HepG2 (cell line): ENCODE measurements around the gene HSD11B2. TPM values are rescaled to one million over a fixed set of nuclear protein-coding genes. Genes with fewer than 3 reads are reported as not detected.

Experiments
- ATAC-seq: fragments of 200-7000 bp; cut with Tn5 transposase; 3 replicates; pipeline ENCODE4 v1.9.1; 2020; ENCODE audit warnings: mild to moderate bottlenecking, moderate library complexity
- BruUV-seq: library from RNA; stranded (reverse); fragments of 400-500 nt; replicated peaks from 2 replicates; lab custom pipeline; 2021; lab: Mats Ljungman, UMichigan
- CTCF ChIA-PET: fragments of 300-600 bp; formaldehyde crosslinking; extraction: SDS; loops from one replicate; lab custom pipeline; 2021; ENCODE audit warnings: low total read pairs, inconsistent platforms, low intra/inter-chr PET ratio; lab: Yijun Ruan, JAX
- POLR2A ChIA-PET: fragments of 350-600 bp; sonication (Branson Sonifier 250); formaldehyde crosslinking; loops from one replicate; lab custom pipeline; 2020; ENCODE audit warnings: antibody characterized with exemption, inconsistent platforms; lab: Yijun Ruan, JAX
- DNase-seq: peaks from one replicate; pipeline ENCODE4 v3.0.0-alpha.2; 2015; ENCODE audit warnings: low spot score
- FAIRE-seq: peaks from 3 replicates; lab custom pipeline; 2011; peaks lifted over from hg19 to GRCh38; lab: Jason Lieb, UNC
- H2AFZ ChIP-seq: one replicate; pipeline ENCODE4 v1.6.1; 2011; ENCODE audit warnings: low read length, inconsistent platforms
- H3K27ac ChIP-seq: fragments of 300-600 bp; 3 replicates; pipeline ENCODE4 v1.8.0; 2011; ENCODE audit warnings: mixed run types, mild to moderate bottlenecking, mixed read lengths, low read length, inconsistent platforms; ENCODE audit not compliant: insufficient read depth; ENCODE audit errors: extremely low read length
- H3K27me3 ChIP-seq, 2 experiments: fragments of 200-600 bp in 1 of 2; 2 replicates in 1 of 2; 3 replicates in 1 of 2; pipeline versions ENCODE4 v1.6.0 to v1.8.0; 2011; ENCODE audit warnings: low read length in 2 of 2, mild to moderate bottlenecking in 2 of 2, moderate library complexity in 2 of 2, inconsistent platforms in 1 of 2; ENCODE audit not compliant: insufficient read depth in 2 of 2, control insufficient read depth in 1 of 2
- H3K36me3 ChIP-seq, 2 experiments: fragments of 200-600 bp in 1 of 2; replicated peaks in 1 of 2; 2 replicates in 1 of 2; 3 replicates in 1 of 2; pipeline versions ENCODE4 v1.5.1 to v1.8.0; 2011; ENCODE audit warnings: low read length in 2 of 2, inconsistent platforms in 1 of 2; ENCODE audit not compliant: insufficient read depth in 2 of 2, control insufficient read depth in 1 of 2
- H3K4me1 ChIP-seq: 2 replicates; pipeline ENCODE4 v1.5.1; 2012; ENCODE audit warnings: low read length, inconsistent platforms; ENCODE audit not compliant: insufficient read depth
- H3K4me2 ChIP-seq: 2 replicates; pipeline ENCODE4 v1.6.0; 2011; ENCODE audit warnings: low read depth, low read length, inconsistent platforms
- H3K4me3 ChIP-seq, 3 experiments: fragments of 200-600 bp in 1 of 3; sonication (generic), shearing (Covaris generic) in 1 of 3; replicated peaks in 1 of 3; 2 replicates each; pipeline ENCODE4 v1.5.1; 2011 to 2016; ENCODE audit warnings: low read length in 3 of 3, inconsistent platforms in 2 of 3, low read depth in 2 of 3, mild to moderate bottlenecking in 2 of 3, control low read depth in 1 of 3, mixed read lengths in 1 of 3; ENCODE audit not compliant: insufficient read depth in 1 of 3
- H3K79me2 ChIP-seq: one replicate; pipeline ENCODE4 v1.6.1; 2011; ENCODE audit warnings: low read length, inconsistent platforms; ENCODE audit not compliant: insufficient read depth
- H3K9ac ChIP-seq: 2 replicates; pipeline ENCODE4 v1.6.0; 2011; ENCODE audit warnings: mild to moderate bottlenecking, low read depth, low read length, inconsistent platforms; ENCODE audit not compliant: insufficient read depth
- H3K9me3 ChIP-seq: 2 replicates; pipeline ENCODE4 v1.5.1; 2012; ENCODE audit warnings: mild to moderate bottlenecking, low read length
- H4K20me1 ChIP-seq: 2 replicates; pipeline ENCODE4 v1.6.0; 2011; ENCODE audit warnings: inconsistent platforms, mild to moderate bottlenecking, low read length, moderate library complexity; ENCODE audit not compliant: insufficient read depth
- AKAP8 ChIP-seq: sonication (generic); formaldehyde crosslinking; IDR thresholded peaks from 2 replicates; pipeline ENCODE4 v1.5.1; 2020; ENCODE audit warnings: mild to moderate bottlenecking, missing genetic modification reagents
- ARHGAP35 ChIP-seq: sonication (generic); formaldehyde crosslinking; IDR thresholded peaks from 2 replicates; pipeline ENCODE4 v1.9.0; 2022; ENCODE audit warnings: mild to moderate bottlenecking, inconsistent platforms, moderate library complexity, missing genetic modification reagents, borderline replicate concordance
- JARID2 ChIP-seq: sonication (generic); formaldehyde crosslinking; IDR thresholded peaks from 2 replicates; pipeline ENCODE4 v1.8.1; 2023; ENCODE audit warnings: missing genetic modification reagents, inconsistent platforms; ENCODE audit not compliant: insufficient replicate concordance
- JUND ChIP-seq: sonication (generic); formaldehyde crosslinking; IDR thresholded peaks from 2 replicates; pipeline ENCODE4 v1.8.0; 2022; ENCODE audit warnings: mild to moderate bottlenecking, missing genetic modification reagents
- MEIS2 ChIP-seq: sonication (generic); formaldehyde crosslinking; IDR thresholded peaks from 2 replicates; pipeline ENCODE4 v1.9.0; 2021; ENCODE audit warnings: mild to moderate bottlenecking, missing genetic modification reagents
- PRDM4 ChIP-seq: sonication (generic); formaldehyde crosslinking; IDR thresholded peaks from 2 replicates; pipeline ENCODE4 v1.9.0; 2021; ENCODE audit warnings: missing genetic modification reagents, borderline replicate concordance
- TERF1 ChIP-seq: sonication (generic); formaldehyde crosslinking; IDR thresholded peaks from 2 replicates; pipeline ENCODE4 v1.8.0; 2022; ENCODE audit warnings: mild to moderate bottlenecking, missing genetic modification reagents, moderate library complexity
- ZNF292 ChIP-seq: sonication (generic); formaldehyde crosslinking; IDR thresholded peaks from 2 replicates; pipeline ENCODE4 v1.8.1; 2022; ENCODE audit warnings: mild to moderate bottlenecking, low read depth, missing genetic modification reagents, borderline replicate concordance
- whole genome bisulfite sequencing: methylation state at CpG from one replicate; pipeline ENCODE4 v1.1.6; 2017; ENCODE audit warnings: low lambda C conversion rate; 5-methylcytosine and 5-hydroxymethylcytosine counted together
- in situ Hi-C: cut with HindIII; loops from 2 replicates; pipeline ENCODE4 v1.10.0; 2017; ENCODE audit warnings: low pct_unique_long_range_greater_than_20kb; ENCODE audit not compliant: extremely low pct_ligation_motif_present
- intact Hi-C: fragments of 100-400 bp; cut with micrococcal nuclease; formaldehyde crosslinking; loops from one replicate; pipeline ENCODE4 v1.10.0; 2022; ENCODE audit not compliant: unreplicated experiment
- polyA plus RNA-seq, 8 experiments: library from polyadenylated mRNA; depleted of rRNA in 3 of 8; stranded (reverse) in 7 of 8; unstranded in 1 of 8; fragments of >200 nt; fragmentation: Illumina TruSeq in 4 of 8; extraction: Trizol in 4 of 8; gene quantifications; 2 replicates each; pipeline versions ENCODE4 v1.2.1 to v1.2.3, GENCODE V29; 2011 to 2016; ENCODE audit warnings: low read depth in 4 of 8, missing spikeins in 1 of 8, mixed read lengths in 1 of 8; ENCODE audit not compliant: insufficient read depth in 1 of 8
- total RNA-seq, 5 experiments: library from RNA; depleted of rRNA; stranded (reverse); fragments of >200 nt; fragmentation: Illumina TruSeq; extraction: Trizol; gene quantifications; 2 replicates each; pipeline ENCODE4 v1.2.3, GENCODE V29; 2016; ENCODE audit warnings: low read depth in 1 of 5
- TF ChIP-seq, protein P1 (sequence below): sonication (generic); formaldehyde crosslinking; IDR thresholded peaks from 2 replicates; pipeline ENCODE4 v1.4.0; 2020; ENCODE audit warnings: mild to moderate bottlenecking, low read depth, missing genetic modification reagents
- TF ChIP-seq, protein P2 (sequence below): IDR thresholded peaks from 2 replicates; pipeline ENCODE4 v1.6.1; 2018; ENCODE audit warnings: missing genetic modification reagents, mild to moderate bottlenecking, missing compliant biosample characterization
- TF ChIP-seq, protein P3 (sequence below): sonication (generic); formaldehyde crosslinking; IDR thresholded peaks from 2 replicates; pipeline ENCODE4 v1.8.0; 2022; ENCODE audit warnings: low read depth, missing genetic modification reagents

The HSD11B2 gene
- total and polyA plus RNA-seq, 2 of the 13 experiments (the other 11 are each of a cell fraction or from before 2014, with no cell fraction given): 8.9 to 13.6 TPM

- TF ChIP-seq, protein P1, sequence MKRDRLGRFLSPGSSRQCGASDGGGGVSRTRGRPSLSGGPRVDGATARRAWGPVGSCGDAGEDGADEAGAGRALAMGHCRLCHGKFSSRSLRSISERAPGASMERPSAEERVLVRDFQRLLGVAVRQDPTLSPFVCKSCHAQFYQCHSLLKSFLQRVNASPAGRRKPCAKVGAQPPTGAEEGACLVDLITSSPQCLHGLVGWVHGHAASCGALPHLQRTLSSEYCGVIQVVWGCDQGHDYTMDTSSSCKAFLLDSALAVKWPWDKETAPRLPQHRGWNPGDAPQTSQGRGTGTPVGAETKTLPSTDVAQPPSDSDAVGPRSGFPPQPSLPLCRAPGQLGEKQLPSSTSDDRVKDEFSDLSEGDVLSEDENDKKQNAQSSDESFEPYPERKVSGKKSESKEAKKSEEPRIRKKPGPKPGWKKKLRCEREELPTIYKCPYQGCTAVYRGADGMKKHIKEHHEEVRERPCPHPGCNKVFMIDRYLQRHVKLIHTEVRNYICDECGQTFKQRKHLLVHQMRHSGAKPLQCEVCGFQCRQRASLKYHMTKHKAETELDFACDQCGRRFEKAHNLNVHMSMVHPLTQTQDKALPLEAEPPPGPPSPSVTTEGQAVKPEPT (CRISPR knock-in tag): 0 out of 2 replicates have a peak, but pooled peaks have one; percentile 18
These were observed 32.9 kb upstream of the HSD11B2 start (continued) for GRCh38 chr16:67397812-67398545.

DNA sequence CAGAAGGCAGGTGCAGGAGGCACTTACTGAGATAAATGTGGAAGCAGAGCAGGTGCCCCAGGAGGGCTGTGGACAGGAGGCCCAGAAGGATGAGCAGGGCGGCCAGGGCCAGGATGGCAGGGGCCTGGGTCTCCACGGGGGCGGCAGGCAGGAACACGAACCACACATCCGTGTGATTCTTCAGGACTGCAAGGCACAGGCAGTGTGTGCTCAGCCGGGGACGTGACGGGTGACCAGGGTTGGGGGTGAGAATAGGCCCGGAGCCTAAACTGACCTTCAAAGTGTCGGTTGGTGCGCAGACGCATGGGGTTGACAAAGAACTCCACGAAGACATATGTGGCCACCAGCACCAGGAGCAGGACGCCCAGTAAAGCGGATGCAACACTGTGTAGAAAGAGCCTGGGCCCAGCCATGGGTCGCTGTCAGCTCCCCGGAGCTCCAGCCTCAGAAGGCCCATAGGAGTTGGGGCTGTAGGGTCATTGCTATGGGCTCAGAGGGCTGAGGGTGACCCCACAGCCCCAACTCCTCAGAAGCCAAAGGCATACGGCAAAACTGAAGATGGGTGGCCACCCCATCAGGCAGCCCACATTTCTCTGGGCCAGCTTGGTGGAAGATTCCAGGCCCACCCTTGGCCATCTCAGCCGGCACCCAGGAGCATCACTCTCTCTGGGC is 32.2 kb upstream of the HSD11B2 start:
- FAIRE-seq (no peak), DNase-seq (no peak), ATAC-seq (no peak)
- Histone ChIP-seq H3K36me3 (no peaks in the 10 kb centered on the region), H3K27ac (no peak overlapping the region), H3K79me2 (no peaks in the 10 kb centered on the region), H3K9ac (no peak overlapping the region), H4K20me1 (no peaks in the 10 kb centered on the region), H2AFZ (no peak overlapping the region), H3K9me3 (no peaks in the 10 kb centered on the region), H3K4me1 (peaks cover 41% of the 10 kb centered on the region), H3K27me3 (peaks cover 0 to 14% of the 10 kb centered on the region in 2 experiments; a peak in 3 of 5 replicates), H3K4me2 (no peak overlapping the region), H3K4me3 (no peak overlapping the region)
- intact Hi-C loops (no loop called here), in situ Hi-C loops (no loop called here)
- POLR2A ChIA-PET: no interaction called here
- WGBS: 63% methylated on average over 17 of the region's 19 CpGs
- no TSS peak for BruUV-seq
- CTCF ChIA-PET: interaction anchor here (1.8 kb wide), 1 partner anchor 72 kb away, joined by 6 read pairs; the partner anchor contains the start of genes KCTD19 and LRRC36
- no peak for TF ChIP-seq MEIS2 (CRISPR knock-in tag)
- TF ChIP-seq PRDM4 (CRISPR knock-in tag): no peak
- TF ChIP-seq JUND (CRISPR knock-in tag): no peak
- TF ChIP-seq ZNF292 (CRISPR knock-in tag): no peak
- TF ChIP-seq ARHGAP35: no peak
- no peak for TF ChIP-seq AKAP8
- TF ChIP-seq JARID2 (CRISPR knock-in tag): no peak
- TF ChIP-seq TERF1: no peak
- TF ChIP-seq, protein P2, sequence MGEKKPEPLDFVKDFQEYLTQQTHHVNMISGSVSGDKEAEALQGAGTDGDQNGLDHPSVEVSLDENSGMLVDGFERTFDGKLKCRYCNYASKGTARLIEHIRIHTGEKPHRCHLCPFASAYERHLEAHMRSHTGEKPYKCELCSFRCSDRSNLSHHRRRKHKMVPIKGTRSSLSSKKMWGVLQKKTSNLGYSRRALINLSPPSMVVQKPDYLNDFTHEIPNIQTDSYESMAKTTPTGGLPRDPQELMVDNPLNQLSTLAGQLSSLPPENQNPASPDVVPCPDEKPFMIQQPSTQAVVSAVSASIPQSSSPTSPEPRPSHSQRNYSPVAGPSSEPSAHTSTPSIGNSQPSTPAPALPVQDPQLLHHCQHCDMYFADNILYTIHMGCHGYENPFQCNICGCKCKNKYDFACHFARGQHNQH (CRISPR knock-in tag): no peak
- TF ChIP-seq, protein P3, sequence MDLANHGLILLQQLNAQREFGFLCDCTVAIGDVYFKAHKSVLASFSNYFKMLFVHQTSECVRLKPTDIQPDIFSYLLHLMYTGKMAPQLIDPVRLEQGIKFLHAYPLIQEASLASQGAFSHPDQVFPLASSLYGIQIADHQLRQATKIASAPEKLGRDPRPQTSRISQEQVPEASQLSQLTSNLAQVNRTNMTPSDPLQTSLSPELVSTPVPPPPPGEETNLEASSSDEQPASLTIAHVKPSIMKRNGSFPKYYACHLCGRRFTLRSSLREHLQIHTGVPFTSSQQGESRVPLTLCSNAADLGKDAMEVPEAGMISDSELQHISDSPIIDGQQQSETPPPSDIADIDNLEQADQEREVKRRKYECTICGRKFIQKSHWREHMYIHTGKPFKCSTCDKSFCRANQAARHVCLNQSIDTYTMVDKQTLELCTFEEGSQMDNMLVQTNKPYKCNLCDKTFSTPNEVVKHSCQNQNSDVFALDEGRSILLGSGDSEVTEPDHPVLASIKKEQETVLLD (CRISPR knock-in tag): no peak
